Adipose tissue (tissue), 3 donors: ENCODE measurements around the gene DDX43. TPM values are rescaled to one million over a fixed set of nuclear protein-coding genes. Genes with fewer than 3 reads are reported as not detected.

ENCODE experiments used
- H3K27ac ChIP-seq: one replicate; pipeline ENCODE4 v1.5.1; 2013; ENCODE audit warnings: low read depth, low read length
- WGBS, 3 donors: extraction: QIAGEN DNeasy Blood & Tissue Kit; methylation state at CpG; one replicate each; pipeline ENCODE4 v1.1.7; 2013; 5-methylcytosine and 5-hydroxymethylcytosine counted together
- polyA plus RNA-seq, 3 donors: library from polyadenylated mRNA; stranded (reverse); fragments of 200-250 nt; gene quantifications; one replicate each; pipeline ENCODE4 v1.2.3, GENCODE V29; 2013
- donor health status: healthy with polysubstance abuse.
- donor health status: Bipolar disorder and iron deficiency.
- donor health status: healthy.

DDX43 gene
- 1 to 10 TPM in 1 of 3 donors, under 1 TPM in 2; 0.79 to 1.1 (median 0.86) TPM for polyA plus RNA-seq

GRCh38 chr6:73394577-73395354 lies at the start of gene DDX43:
Gene DDX43 (plus strand): TSS chr6:73394828. CDS start chr6:73394906, 78 bp downstream.
- H3K27ac ChIP-seq, result no peak within 1 kb of the TSS
- WGBS, 3 donors, result 58 to 80% (median 73%) methylated on average over 53 to 54 of the region's 54 CpGs

DNA sequence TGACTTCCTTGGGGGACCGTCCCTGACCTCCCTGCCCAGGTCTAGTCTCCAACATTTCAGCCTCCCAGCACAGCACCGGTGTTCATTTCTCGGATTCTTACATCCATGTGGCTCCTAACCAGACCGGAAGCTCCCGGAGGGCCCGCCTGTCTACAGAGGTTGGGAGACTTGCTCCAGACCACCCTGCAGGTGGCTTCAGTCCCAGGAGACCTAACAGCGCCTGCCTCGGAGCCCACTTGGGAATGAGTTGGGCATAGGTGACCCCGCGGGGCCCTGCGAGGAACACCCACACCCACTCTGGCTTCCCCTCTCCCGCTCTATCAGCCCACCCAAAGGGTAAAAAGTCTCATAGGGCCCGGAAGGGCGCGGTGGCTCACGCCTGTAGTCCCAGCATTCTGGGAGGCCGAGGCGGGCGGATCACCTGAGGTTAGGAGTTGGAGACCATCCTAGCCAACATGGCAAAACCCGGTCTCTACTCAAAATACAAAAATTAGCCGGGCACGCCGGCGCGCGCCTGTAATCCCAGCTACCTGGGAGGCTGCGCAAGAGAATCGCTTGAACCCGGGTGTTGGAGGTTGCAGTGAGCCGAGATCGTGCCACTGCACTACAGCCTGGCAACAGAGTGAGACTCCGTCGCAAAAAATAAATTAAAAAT lies 46.0 kb upstream of the DDX43 start:
- WGBS, 3 donors, result 37 to 45% (median 40%) methylated on average over 33 of the region's 33 CpGs
- no peak overlapping the region for H3K27ac ChIP-seq

DNA sequence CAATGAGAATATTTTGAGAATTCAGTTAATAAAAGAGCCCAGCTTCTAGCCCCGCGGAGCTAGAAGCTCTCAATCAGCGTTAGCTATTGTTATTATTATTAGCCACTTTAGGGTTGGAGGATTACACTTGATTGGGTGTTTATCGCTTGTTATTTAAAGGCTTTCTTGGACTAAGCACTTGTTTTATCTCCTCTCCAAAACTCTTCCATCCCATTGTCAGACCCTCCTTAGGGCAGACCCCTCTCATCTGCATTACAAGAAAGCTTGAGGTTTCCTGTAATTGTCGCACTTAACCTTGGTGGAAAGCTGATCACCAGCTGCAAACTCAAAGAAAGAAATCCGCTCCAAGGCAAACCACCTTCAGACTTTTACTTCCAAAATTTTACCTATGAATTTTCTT lies 45.3 kb upstream of the DDX43 start:
- 23 to 26% (median 25%) methylated on average over 6 of the region's 6 CpGs for WGBS, 3 donors
- no peak overlapping the region for H3K27ac ChIP-seq

- 75 to 85% (median 84%) methylated on average over 57 to 59 of the region's 59 CpGs for WGBS, 3 donors
- H3K27ac ChIP-seq, result no peak within 1 kb of the TSS
These were observed 40.7 kb upstream of the DDX43 start, which contains the start of gene DPPA5 for GRCh38 chr6:73353636-73354593. Gene DPPA5 (minus strand): TSS chr6:73354276. CDS start chr6:73354225, 51 bp downstream.

GRCh38 chr6:73362358-73362757 lies 32.3 kb upstream of the DDX43 start, which contains the start of gene KHDC3L:
Gene KHDC3L (plus strand): TSS chr6:73362658. CDS start chr6:73362730, 72 bp downstream.
- 87 to 89% (median 87%) methylated on average over 23 of the region's 23 CpGs for WGBS, 3 donors
- no peak within 1 kb of the TSS for H3K27ac ChIP-seq

DNA sequence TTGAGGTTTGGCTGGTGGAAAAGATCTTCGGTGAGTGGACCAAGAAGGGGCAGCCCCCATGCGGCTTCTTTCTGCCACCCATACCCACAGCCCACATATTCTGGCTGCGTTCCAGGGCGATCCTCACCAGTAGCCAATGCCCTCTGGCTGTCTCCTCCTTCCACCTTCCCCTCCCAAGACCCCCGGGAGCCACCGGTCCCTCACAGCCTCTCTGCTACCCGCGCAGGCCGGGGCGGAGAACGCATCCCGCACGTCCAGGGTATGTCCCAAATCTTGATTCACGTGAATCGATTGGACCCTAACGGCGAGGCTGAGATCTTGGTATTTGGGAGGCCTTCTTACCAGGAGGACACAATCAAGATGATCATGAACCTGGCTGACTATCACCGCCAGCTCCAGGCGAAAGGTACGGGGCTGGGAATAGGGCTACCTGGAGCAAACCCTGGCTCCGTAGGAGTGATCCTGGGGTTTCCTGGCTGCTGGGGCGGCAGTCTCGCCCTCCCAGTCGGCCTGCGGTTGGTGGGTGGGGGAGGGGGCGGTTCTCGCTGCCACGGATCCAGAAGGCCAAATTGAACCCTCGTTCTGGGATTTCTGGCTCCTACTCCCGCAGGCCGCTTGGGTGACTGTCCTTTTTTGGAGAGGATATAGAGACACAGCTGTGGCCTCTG lies 31.6 kb upstream of the DDX43 start:
- 90 to 94% (median 93%) methylated on average over 31 of the region's 31 CpGs for WGBS, 3 donors
- H3K27ac ChIP-seq, result no peak overlapping the region

GRCh38 chr6:73363537-73363875 lies 31.1 kb upstream of the DDX43 start:
- WGBS, 3 donors, result 95 to 96% (median 96%) methylated on average over 23 of the region's 23 CpGs
- H3K27ac ChIP-seq, result no peak overlapping the region

- WGBS, 3 donors, result 88 to 91% (median 90%) methylated on average over 14 of the region's 14 CpGs
These were observed 30.5 kb upstream of the DDX43 start for GRCh38 chr6:73364121-73364520.

GRCh38 chr6:73364549-73364948 lies 30.1 kb upstream of the DDX43 start:
- 82 to 92% (median 91%) methylated on average over 9 of the region's 9 CpGs for WGBS, 3 donors
- H3K27ac ChIP-seq, result no peak overlapping the region

More at GRCh38 chr6:73364121-73364520, 30.5 kb upstream of the DDX43 start:
- H3K27ac ChIP-seq, result no peak overlapping the region

- WGBS, 3 donors, result 60 to 81% (median 75%) methylated on average over 16 of the region's 16 CpGs
These were observed 26.8 kb upstream of the DDX43 start for GRCh38 chr6:73367761-73368355.

GRCh38 chr6:73368675-73369074 lies 26.0 kb upstream of the DDX43 start:
- 89 to 91% (median 91%) methylated on average over 4 of the region's 4 CpGs for WGBS, 3 donors
- no peak overlapping the region for H3K27ac ChIP-seq

More at GRCh38 chr6:73367761-73368355, 26.8 kb upstream of the DDX43 start:
- H3K27ac ChIP-seq, result no peak overlapping the region

- WGBS, 3 donors, result 90 to 93% (median 92%) methylated on average over 14 of the region's 14 CpGs
- no peak overlapping the region for H3K27ac ChIP-seq
These were observed 25.5 kb upstream of the DDX43 start for GRCh38 chr6:73369157-73369556.

DNA sequence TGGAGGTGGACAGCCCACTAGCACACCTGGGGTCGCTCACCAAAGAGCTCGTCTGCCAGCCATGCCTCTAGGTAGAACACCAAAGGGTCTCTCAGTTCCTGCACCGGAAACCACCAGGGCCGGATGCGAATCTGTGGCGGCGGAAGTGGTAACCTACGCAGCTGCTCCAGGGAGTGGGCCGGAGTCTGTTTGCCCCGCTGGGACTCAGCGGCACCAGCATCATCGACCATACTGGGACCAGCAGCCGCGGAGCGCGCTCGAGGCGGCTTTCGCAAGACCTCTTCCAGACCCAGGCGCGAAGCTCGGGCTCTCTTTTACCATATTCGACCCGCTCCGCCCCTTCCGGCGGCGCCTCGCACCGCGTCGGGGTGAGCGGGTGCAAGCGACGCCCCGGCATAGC lies 25.1 kb upstream of the DDX43 start, which contains the start of gene OOEP:
TSS of gene OOEP (minus strand) at position 335 of the 400 bp plus-strand sequence. CDS start at position 230, 105 bp downstream.
- WGBS, 3 donors, result 95 to 97% (median 97%) methylated on average over 36 of the region's 36 CpGs
- H3K27ac ChIP-seq, result no peak within 1 kb of the TSS

- WGBS, 3 donors, result 95 to 99% (median 95%) methylated on average over 4 of the region's 4 CpGs
- H3K27ac ChIP-seq, result no peak overlapping the region
These were observed 22.6 kb upstream of the DDX43 start for GRCh38 chr6:73371984-73372383.

- WGBS, 3 donors, result 80 to 86% (median 84%) methylated on average over 10 of the region's 10 CpGs
These were observed 22.1 kb upstream of the DDX43 start for GRCh38 chr6:73372516-73372915.

DNA sequence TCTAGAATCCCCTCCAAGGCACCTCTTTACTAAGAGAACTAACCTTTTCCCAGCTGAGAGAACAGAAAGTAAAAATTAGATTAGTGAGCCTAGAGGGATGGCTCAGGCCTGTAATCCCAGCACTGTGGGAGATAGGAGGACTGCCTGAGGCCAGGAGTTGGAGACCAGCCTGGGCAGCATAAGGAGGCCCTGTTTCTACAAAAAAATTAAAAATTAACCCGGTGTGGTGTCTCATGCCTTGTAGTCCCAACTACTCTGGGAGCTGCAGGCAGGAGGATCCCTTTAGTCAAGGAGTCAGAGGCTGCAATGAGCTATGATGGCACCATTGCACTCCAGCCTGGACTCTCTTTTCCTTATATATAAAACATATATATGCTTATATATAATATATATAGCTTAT lies 19.4 kb upstream of the DDX43 start:
- H3K27ac ChIP-seq, result no peak overlapping the region
- 71 to 88% (median 80%) methylated on average over 1 of the region's 1 CpG for WGBS, 3 donors

More at GRCh38 chr6:73372516-73372915, 22.1 kb upstream of the DDX43 start:
- H3K27ac ChIP-seq, result no peak overlapping the region

GRCh38 chr6:73377225-73377624 lies 17.4 kb upstream of the DDX43 start:
- H3K27ac ChIP-seq, result no peak overlapping the region
- 34 to 71% (median 63%) methylated on average over 3 of the region's 3 CpGs for WGBS, 3 donors
